ENCODE data around the gene GPR157.

Gene GPR157

GRCh38 chr1:9068981-9069325, 59.9 kb downstream of the GPR157 start:
- Histone ChIP-seq H3K4me1 (ENCODE audit: insufficient read depth, low read length) (peaks cover 2% of the 10 kb centered on the region), H3K36me3 (ENCODE audit: insufficient read depth, low read length) (no peaks in the 10 kb centered on the region), H3K27me3 (ENCODE audit: insufficient read depth, low read length) (no peaks in the 10 kb centered on the region), H2AFZ (ENCODE audit: low read depth, low read length) (no peak overlapping the region), H3K9me3 (ENCODE audit: low read length) (no peaks in the 10 kb centered on the region), H3K4me3 (ENCODE audit: low read length) (no peak overlapping the region)

GRCh38 chr1:9066945-9067807, 61.7 kb downstream of the GPR157 start:
- Histone ChIP-seq H3K9me3 (ENCODE audit: low read length) (no peaks in the 10 kb centered on the region), H2AFZ (ENCODE audit: low read depth, low read length) (no peak overlapping the region)

GRCh38 chr1:9065213-9065751, 63.6 kb downstream of the GPR157 start:
- no peaks in the 10 kb centered on the region for H3K9me3 ChIP-seq (ENCODE audit: low read length)
- H3K4me3 ChIP-seq (ENCODE audit: low read length) = no peak overlapping the region
- no peaks in the 10 kb centered on the region for H3K36me3 ChIP-seq (ENCODE audit: insufficient read depth, low read length)
- peaks cover 2% of the 10 kb centered on the region for H3K4me1 ChIP-seq (ENCODE audit: insufficient read depth, low read length)
- no peaks in the 10 kb centered on the region for H3K27me3 ChIP-seq (ENCODE audit: insufficient read depth, low read length)
- no peak overlapping the region for H2AFZ ChIP-seq (ENCODE audit: low read depth, low read length)

More at GRCh38 chr1:9066945-9067807, 61.7 kb downstream of the GPR157 start:
- Histone ChIP-seq H3K4me3 (ENCODE audit: low read length) (no peak overlapping the region), H3K4me1 (ENCODE audit: insufficient read depth, low read length) (peaks cover 2% of the 10 kb centered on the region), H3K36me3 (ENCODE audit: insufficient read depth, low read length) (no peaks in the 10 kb centered on the region), H3K27me3 (ENCODE audit: insufficient read depth, low read length) (no peaks in the 10 kb centered on the region)

GRCh38 chr1:9062846-9063245, 66.1 kb downstream of the GPR157 start:
- Histone ChIP-seq H3K4me3 (ENCODE audit: low read length) (no peak overlapping the region), H3K9me3 (ENCODE audit: low read length) (no peaks in the 10 kb centered on the region), H3K27me3 (ENCODE audit: insufficient read depth, low read length) (no peaks in the 10 kb centered on the region), H3K4me1 (ENCODE audit: insufficient read depth, low read length) (peaks cover 2% of the 10 kb centered on the region), H3K36me3 (ENCODE audit: insufficient read depth, low read length) (no peaks in the 10 kb centered on the region), H2AFZ (ENCODE audit: low read depth, low read length) (no peak overlapping the region)

GRCh38 chr1:9062021-9062471, 66.9 kb downstream of the GPR157 start:
- peaks cover 2% of the 10 kb centered on the region for H3K4me1 ChIP-seq (ENCODE audit: insufficient read depth, low read length)
- H3K4me3 ChIP-seq (ENCODE audit: low read length) = no peak overlapping the region
- no peaks in the 10 kb centered on the region for H3K36me3 ChIP-seq (ENCODE audit: insufficient read depth, low read length)

GRCh38 chr1:9061252-9061960, 67.5 kb downstream of the GPR157 start:
- no peaks in the 10 kb centered on the region for H3K9me3 ChIP-seq (ENCODE audit: low read length)
- H3K27me3 ChIP-seq (ENCODE audit: insufficient read depth, low read length) = no peaks in the 10 kb centered on the region
- no peak overlapping the region for H3K4me3 ChIP-seq (ENCODE audit: low read length)
- no peaks in the 10 kb centered on the region for H3K36me3 ChIP-seq (ENCODE audit: insufficient read depth, low read length)
- no peak overlapping the region for H2AFZ ChIP-seq (ENCODE audit: low read depth, low read length)
- peaks cover 2% of the 10 kb centered on the region for H3K4me1 ChIP-seq (ENCODE audit: insufficient read depth, low read length)

More at GRCh38 chr1:9062021-9062471, 66.9 kb downstream of the GPR157 start:
- H3K27me3 ChIP-seq (ENCODE audit: insufficient read depth, low read length) = no peaks in the 10 kb centered on the region
- H3K9me3 ChIP-seq (ENCODE audit: low read length) = no peaks in the 10 kb centered on the region
- H2AFZ ChIP-seq (ENCODE audit: low read depth, low read length) = no peak overlapping the region

GRCh38 chr1:9059891-9060744, 68.8 kb downstream of the GPR157 start:
- Histone ChIP-seq H3K4me3 (ENCODE audit: low read length) (no peak overlapping the region), H3K9me3 (ENCODE audit: low read length) (no peaks in the 10 kb centered on the region), H3K36me3 (ENCODE audit: insufficient read depth, low read length) (no peaks in the 10 kb centered on the region), H3K4me1 (ENCODE audit: insufficient read depth, low read length) (peaks cover 2% of the 10 kb centered on the region), H2AFZ (ENCODE audit: low read depth, low read length) (no peak overlapping the region), H3K27me3 (ENCODE audit: insufficient read depth, low read length) (no peaks in the 10 kb centered on the region)

- Histone ChIP-seq H3K36me3 (ENCODE audit: insufficient read depth, low read length) (no peaks in the 10 kb centered on the region), H2AFZ (ENCODE audit: low read depth, low read length) (no peak overlapping the region), H3K27me3 (ENCODE audit: insufficient read depth, low read length) (no peaks in the 10 kb centered on the region), H3K4me3 (ENCODE audit: low read length) (no peak overlapping the region), H3K9me3 (ENCODE audit: low read length) (no peaks in the 10 kb centered on the region), H3K4me1 (ENCODE audit: insufficient read depth, low read length) (no peaks in the 10 kb centered on the region)
These were observed 70.4 kb downstream of the GPR157 start for GRCh38 chr1:9058465-9058864.

- no peaks in the 10 kb centered on the region for H3K4me1 ChIP-seq (ENCODE audit: insufficient read depth, low read length)
- no peaks in the 10 kb centered on the region for H3K27me3 ChIP-seq (ENCODE audit: insufficient read depth, low read length)
- no peak overlapping the region for H3K4me3 ChIP-seq (ENCODE audit: low read length)
- H2AFZ ChIP-seq (ENCODE audit: low read depth, low read length) = no peak overlapping the region
- no peaks in the 10 kb centered on the region for H3K9me3 ChIP-seq (ENCODE audit: low read length)
- H3K36me3 ChIP-seq (ENCODE audit: insufficient read depth, low read length) = no peaks in the 10 kb centered on the region
These were observed 71.1 kb downstream of the GPR157 start for GRCh38 chr1:9057851-9058250.

- Histone ChIP-seq H3K4me1 (ENCODE audit: insufficient read depth, low read length) (no peaks in the 10 kb centered on the region), H3K9me3 (ENCODE audit: low read length) (no peaks in the 10 kb centered on the region), H3K27me3 (ENCODE audit: insufficient read depth, low read length) (no peaks in the 10 kb centered on the region), H3K36me3 (ENCODE audit: insufficient read depth, low read length) (no peaks in the 10 kb centered on the region), H2AFZ (ENCODE audit: low read depth, low read length) (no peak overlapping the region), H3K4me3 (ENCODE audit: low read length) (no peak overlapping the region)
These were observed 76.4 kb downstream of the GPR157 start for GRCh38 chr1:9052272-9053049.

GRCh38 chr1:9051379-9051778, 77.5 kb downstream of the GPR157 start:
- no peaks in the 10 kb centered on the region for H3K4me1 ChIP-seq (ENCODE audit: insufficient read depth, low read length)
- H3K36me3 ChIP-seq (ENCODE audit: insufficient read depth, low read length) = no peaks in the 10 kb centered on the region
- no peak overlapping the region for H3K4me3 ChIP-seq (ENCODE audit: low read length)
- no peaks in the 10 kb centered on the region for H3K27me3 ChIP-seq (ENCODE audit: insufficient read depth, low read length)
- H3K9me3 ChIP-seq (ENCODE audit: low read length) = no peaks in the 10 kb centered on the region
- H2AFZ ChIP-seq (ENCODE audit: low read depth, low read length) = no peak overlapping the region

- Histone ChIP-seq H3K36me3 (ENCODE audit: insufficient read depth, low read length) (no peaks in the 10 kb centered on the region), H3K9me3 (ENCODE audit: low read length) (no peaks in the 10 kb centered on the region), H2AFZ (ENCODE audit: low read depth, low read length) (no peak overlapping the region), H3K4me1 (ENCODE audit: insufficient read depth, low read length) (no peaks in the 10 kb centered on the region), H3K4me3 (ENCODE audit: low read length) (no peak overlapping the region), H3K27me3 (ENCODE audit: insufficient read depth, low read length) (no peaks in the 10 kb centered on the region)
These were observed 78.1 kb downstream of the GPR157 start for GRCh38 chr1:9050803-9051202.

Data from neuron (in vitro differentiated cells).